SKM-1 treated with dmso at 0.1 percent for 144 hours (cell line): ENCODE data around the gene ARHGAP10.
A peak's percentile ranks its signal among the peaks of the same experiment; 100 is the strongest.
"Not testable (repeated sequence)": the region's sequence is repeated elsewhere in the genome, so short reads cannot be mapped to it uniquely, and the experiment has no call there.

ENCODE experiments used
- DNase-seq: peaks from one replicate; lab custom pipeline; 2025; ENCODE audit not compliant: unreplicated experiment; lab: John Stamatoyannopoulos, UW

The ARHGAP10 gene

GRCh38 chr4:147791865-147792264, 60.0 kb downstream of the ARHGAP10 start:
- no peak for DNase-seq

- DNase-seq = no peak
Observed at GRCh38 chr4:147793569-147794313, 61.9 kb downstream of the ARHGAP10 start.

GRCh38 chr4:147794314-147794680, 62.4 kb downstream of the ARHGAP10 start:
- no peak for DNase-seq

GRCh38 chr4:147794787-147795413, 63.0 kb downstream of the ARHGAP10 start:
- no peak for DNase-seq

GRCh38 chr4:147799057-147799456, 67.2 kb downstream of the ARHGAP10 start:
- DNase-seq = not testable (repeated sequence)

GRCh38 chr4:147799986-147800555, 68.2 kb downstream of the ARHGAP10 start:
- DNase-seq = peak; percentile 53

- DNase-seq = no peak
Observed at GRCh38 chr4:147801820-147802219, 69.9 kb downstream of the ARHGAP10 start.

- DNase-seq = no peak
Observed at GRCh38 chr4:147802346-147802745, 70.5 kb downstream of the ARHGAP10 start.

- DNase-seq = no peak
Observed at GRCh38 chr4:147805946-147806345, 74.1 kb downstream of the ARHGAP10 start.

- no peak for DNase-seq
Observed at GRCh38 chr4:147808447-147808846, 76.6 kb downstream of the ARHGAP10 start.

GRCh38 chr4:147809211-147809610, 77.3 kb downstream of the ARHGAP10 start:
- no peak for DNase-seq

GRCh38 chr4:147811878-147812277, 80.0 kb downstream of the ARHGAP10 start:
- no peak for DNase-seq

- DNase-seq = no peak
Observed at GRCh38 chr4:147813109-147813773, 81.4 kb downstream of the ARHGAP10 start.

GRCh38 chr4:147813973-147814372, 82.1 kb downstream of the ARHGAP10 start:
- DNase-seq = no peak

GRCh38 chr4:147814376-147814775, 82.5 kb downstream of the ARHGAP10 start:
- DNase-seq = no peak

- no peak for DNase-seq
Observed at GRCh38 chr4:147815741-147816140, 83.9 kb downstream of the ARHGAP10 start.

- no peak for DNase-seq
Observed at GRCh38 chr4:147816382-147817254, 84.7 kb downstream of the ARHGAP10 start.

GRCh38 chr4:147820975-147821374, 89.1 kb downstream of the ARHGAP10 start:
- DNase-seq = no peak

GRCh38 chr4:147821555-147821954, 89.7 kb downstream of the ARHGAP10 start:
- no peak for DNase-seq

GRCh38 chr4:147822128-147822527, 90.2 kb downstream of the ARHGAP10 start:
- peak; percentile 7 for DNase-seq

GRCh38 chr4:147823130-147823529, 91.2 kb downstream of the ARHGAP10 start:
- DNase-seq = no peak
